D721Med (cell line): Measurements from ENCODE around the gene BUD13.

ENCODE experiments used
- DNase-seq: peaks from one replicate; pipeline ENCODE4 v3.0.0; 2011; ENCODE audit warnings: low spot score; ENCODE audit not compliant: insufficient read length
- FAIRE-seq: peaks from 2 replicates; lab custom pipeline; 2011; peaks lifted over from hg19 to GRCh38; lab: Jason Lieb, UNC
- TF ChIP-seq, protein P1 (sequence below): IDR thresholded peaks from 2 replicates; pipeline ENCODE4 v1.5.1; 2012; ENCODE audit warnings: mild to moderate bottlenecking, control low read depth; ENCODE audit not compliant: insufficient read depth; ENCODE audit errors: missing control alignments

The BUD13 gene

DNA sequence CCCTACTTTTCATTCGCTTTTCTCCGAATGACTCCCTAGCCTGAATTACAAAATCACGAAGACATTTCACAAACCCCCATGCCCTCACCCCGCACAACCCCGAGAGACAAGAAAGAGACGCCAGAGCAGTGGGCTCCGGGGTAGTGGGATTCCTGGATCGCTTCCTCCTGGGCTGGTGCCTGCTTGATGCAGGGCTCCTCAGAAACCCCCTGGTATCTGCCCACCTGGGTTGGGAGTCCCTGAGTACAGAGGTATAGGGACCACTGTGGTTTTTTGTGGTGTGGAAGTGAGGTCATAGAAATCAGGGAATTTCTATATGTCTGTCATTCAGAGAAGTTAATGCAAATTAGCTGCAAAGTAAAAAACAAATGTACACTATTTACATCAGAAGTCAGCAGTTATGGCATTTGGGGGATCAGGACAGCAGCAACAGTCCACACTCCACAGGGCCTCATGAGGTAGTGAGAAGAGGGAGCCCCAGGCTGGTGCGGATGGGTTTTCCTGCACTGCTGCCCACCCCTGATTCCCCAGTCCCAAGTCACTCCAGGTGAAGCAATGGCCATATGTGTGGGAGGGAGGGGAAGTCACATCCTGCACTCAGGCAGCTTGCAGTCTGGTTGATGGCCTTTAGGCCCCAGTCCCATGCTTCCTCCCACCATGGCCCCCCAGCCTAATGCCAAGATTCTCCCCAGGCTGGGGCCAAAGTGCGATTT lies 39.6 kb downstream of the BUD13 start:
- DNase-seq (no peak), FAIRE-seq (no peak)
- TF ChIP-seq, protein P1, sequence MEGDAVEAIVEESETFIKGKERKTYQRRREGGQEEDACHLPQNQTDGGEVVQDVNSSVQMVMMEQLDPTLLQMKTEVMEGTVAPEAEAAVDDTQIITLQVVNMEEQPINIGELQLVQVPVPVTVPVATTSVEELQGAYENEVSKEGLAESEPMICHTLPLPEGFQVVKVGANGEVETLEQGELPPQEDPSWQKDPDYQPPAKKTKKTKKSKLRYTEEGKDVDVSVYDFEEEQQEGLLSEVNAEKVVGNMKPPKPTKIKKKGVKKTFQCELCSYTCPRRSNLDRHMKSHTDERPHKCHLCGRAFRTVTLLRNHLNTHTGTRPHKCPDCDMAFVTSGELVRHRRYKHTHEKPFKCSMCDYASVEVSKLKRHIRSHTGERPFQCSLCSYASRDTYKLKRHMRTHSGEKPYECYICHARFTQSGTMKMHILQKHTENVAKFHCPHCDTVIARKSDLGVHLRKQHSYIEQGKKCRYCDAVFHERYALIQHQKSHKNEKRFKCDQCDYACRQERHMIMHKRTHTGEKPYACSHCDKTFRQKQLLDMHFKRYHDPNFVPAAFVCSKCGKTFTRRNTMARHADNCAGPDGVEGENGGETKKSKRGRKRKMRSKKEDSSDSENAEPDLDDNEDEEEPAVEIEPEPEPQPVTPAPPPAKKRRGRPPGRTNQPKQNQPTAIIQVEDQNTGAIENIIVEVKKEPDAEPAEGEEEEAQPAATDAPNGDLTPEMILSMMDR: no peak

DNA sequence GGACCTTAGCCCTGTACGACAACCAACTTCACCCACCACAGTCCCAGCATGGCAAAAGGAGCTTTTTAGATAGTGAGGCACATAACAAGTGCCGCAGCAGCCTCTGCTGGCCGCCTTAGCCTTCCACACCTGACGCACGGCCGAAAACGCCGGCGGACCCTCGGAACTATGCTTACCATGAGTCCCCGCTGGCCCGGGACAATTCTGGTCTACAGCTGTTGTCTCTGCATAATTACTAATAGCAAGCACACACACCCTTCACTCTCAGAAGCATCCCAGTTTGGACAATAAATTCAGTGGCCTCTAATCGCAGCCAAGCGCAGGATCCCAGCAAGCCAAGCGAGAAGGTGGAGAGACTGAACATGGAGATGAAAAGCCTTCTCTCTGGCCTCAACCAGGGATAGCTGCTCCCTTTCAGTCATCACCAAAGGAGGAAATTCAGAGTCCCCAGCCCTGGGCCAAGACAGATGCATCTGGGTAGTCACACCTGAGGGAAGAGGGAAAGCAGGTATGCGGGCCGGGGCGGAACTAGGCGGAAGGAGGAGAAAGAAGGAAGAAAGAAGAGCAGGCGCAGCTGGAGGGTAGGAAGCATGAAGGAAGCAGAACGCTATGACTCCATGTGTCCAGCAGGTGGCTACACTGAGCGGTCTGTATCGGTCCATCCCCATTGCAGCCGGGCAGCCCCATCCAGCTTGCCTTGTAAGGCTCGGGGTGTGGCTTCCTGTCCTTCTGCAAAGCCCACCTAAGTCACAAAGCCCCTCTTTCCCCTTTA lies 40.3 kb downstream of the BUD13 start:
- FAIRE-seq (no peak), DNase-seq (peak; percentile 75)
- TF ChIP-seq, protein P1: peak; percentile 68

DNA sequence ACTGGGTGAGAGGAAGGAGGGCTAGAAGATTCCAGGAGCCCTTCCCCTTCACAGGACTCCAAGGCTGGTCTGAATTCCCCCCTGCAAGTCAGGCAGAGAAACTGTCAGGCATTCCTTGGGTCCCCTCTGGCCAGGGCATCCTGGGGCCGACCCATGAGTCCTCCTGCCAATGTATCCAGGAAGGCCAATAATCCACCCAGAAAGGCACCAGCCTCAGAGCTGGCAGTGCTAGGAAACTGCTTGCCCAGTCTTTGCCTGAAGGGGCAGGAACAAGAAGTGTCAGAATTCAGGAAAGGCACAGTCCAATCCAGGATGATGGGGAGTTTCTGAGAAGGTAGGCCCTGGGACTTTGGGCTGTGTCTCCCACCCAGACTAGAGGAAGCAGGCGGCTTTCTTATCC lies 41.0 kb downstream of the BUD13 start:
- no peak for DNase-seq
- no peak for FAIRE-seq
- TF ChIP-seq, protein P1: no peak

DNA sequence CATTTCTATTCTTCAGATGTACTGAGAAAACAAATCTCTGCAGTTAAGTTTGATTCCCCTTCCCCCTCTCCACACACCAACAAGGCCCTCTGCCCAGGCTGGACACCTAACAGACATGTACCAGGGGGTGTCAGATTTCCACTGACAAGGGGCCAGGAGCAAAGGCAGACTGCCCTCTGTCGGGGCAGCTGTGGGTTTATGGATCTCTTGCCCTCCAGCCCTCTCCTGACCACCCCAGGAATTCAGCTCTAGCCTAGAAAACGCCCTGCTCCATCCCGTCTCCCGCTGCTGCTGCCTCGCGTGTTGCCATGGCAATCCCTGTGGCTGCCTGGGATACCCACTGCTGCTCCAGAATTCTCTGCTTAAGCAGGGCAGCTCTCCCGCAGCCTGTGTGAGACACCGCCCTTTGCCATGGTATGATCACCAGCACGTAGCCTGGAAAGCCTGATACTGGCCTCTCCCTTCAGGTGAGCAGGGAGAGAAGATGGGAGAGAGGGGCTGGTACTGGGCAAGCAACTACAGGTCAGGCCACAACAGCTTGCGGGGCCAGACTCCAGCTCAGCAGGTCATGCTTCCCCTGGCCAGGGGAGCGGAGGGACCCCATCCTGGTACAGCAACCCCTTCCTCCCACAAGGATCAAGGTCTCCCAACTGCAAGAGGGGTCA lies 41.6 kb downstream of the BUD13 start:
- DNase-seq (no peak), FAIRE-seq (no peak)
- TF ChIP-seq, protein P1: no peak

DNA sequence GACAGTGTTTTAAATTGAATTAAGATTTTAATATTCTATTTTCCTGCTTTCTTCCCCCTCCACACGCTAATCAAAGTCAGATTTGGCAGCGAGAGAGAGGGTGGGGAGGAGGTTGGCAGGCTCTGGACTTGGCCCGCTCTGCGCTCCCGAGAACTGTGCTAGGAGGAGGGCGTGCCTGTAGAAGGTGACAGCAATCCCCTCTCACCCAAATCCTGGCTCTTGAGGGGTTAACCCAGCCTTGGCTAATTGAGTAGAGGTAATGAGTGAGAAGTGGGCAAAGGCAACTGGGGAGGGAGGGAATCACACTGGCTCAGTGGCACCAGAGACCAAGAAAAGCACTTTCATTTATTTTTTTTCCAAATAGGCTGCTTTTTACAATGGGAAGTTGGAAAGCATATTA lies 42.2 kb downstream of the BUD13 start:
- TF ChIP-seq, protein P1: no peak
- FAIRE-seq (no peak), DNase-seq (no peak)

DNA sequence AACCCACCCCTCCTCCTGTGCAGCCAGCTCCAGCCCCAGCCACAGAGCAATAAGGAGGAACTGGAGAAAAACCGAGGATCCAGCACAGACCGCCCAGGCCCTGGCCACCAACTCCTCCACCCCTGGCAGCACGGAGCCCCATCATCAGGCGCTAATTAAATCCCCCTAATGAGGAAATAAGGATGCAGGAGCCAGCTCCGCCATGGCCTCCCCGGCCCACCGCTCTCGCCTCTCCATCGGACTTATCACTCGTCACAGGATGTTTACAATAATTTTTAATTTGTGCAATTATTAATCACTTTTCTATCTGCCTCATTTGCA lies 42.6 kb downstream of the BUD13 start:
- no peak for DNase-seq
- TF ChIP-seq, protein P1: no peak
- no peak for FAIRE-seq
